Brain microvascular endothelial cell (primary cell): ENCODE data around the gene IL2RG.

Source experiments
- DNase-seq: peaks from one replicate; pipeline ENCODE4 v3.0.0-alpha.2; 2020
- H3K27ac ChIP-seq: fragments of 250-450 bp; sonication (Bioruptor Pico); 2 replicates; pipeline ENCODE4 v1.5.1; 2020; ENCODE audit warnings: mild to moderate bottlenecking, moderate library complexity
- H3K27me3 ChIP-seq: fragments of 250-450 bp; sonication (Bioruptor Pico); replicated peaks from 2 replicates; pipeline ENCODE4 v1.5.1; 2020; ENCODE audit warnings: mild to moderate bottlenecking
- H3K36me3 ChIP-seq: fragments of 250-450 bp; sonication (Bioruptor Pico); replicated peaks from 2 replicates; pipeline ENCODE4 v1.5.1; 2020; ENCODE audit warnings: mild to moderate bottlenecking
- H3K4me3 ChIP-seq: 2 replicates; pipeline ENCODE4 v1.5.1; 2011; ENCODE audit warnings: low read depth, mild to moderate bottlenecking, control low read depth, low read length, moderate library complexity
- CTCF ChIP-seq: IDR thresholded peaks from 2 replicates; pipeline ENCODE4 v1.5.1; 2011; ENCODE audit warnings: low read depth, mild to moderate bottlenecking, moderate library complexity, low read length, control low read depth, inconsistent platforms; ENCODE audit errors: missing control alignments
- in situ Hi-C: cut with HindIII; loops from 2 replicates; pipeline ENCODE4 v1.10.0; 2017; ENCODE audit warnings: low sequenced_read_pairs, low pct_ligation_motif_present

The IL2RG gene

GRCh38 chrX:71111141-71111843, at the start of gene IL2RG:
TSS of gene IL2RG (minus strand) at chrX:71111577. CDS start at chrX:71111539, 38 bp downstream.
- TF ChIP-seq CTCF = no peak
- in situ Hi-C loops = no loop called here

DNA sequence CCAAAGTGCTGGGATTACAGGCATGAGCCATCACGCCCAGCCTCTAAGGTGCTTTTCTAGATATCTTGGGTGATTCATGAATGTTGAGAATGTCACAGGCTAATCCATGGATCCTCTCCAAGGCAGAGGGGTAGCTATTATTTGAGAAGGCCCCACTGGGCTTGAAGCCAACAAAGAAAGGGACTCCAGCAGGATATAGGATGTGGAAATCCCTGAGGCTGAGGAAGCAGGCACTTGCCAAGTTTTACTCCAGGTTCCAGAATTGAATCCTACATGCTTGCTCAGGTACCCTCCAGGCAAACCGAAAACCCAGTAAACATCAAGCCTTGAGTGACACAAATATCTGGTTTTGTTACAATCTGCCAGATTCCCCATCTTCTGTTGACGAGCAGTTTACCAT, 49.1 kb upstream of the IL2RG start:
- H3K36me3 ChIP-seq = no peaks in the 10 kb centered on the region
- no peak overlapping the region for H3K27ac ChIP-seq
- in situ Hi-C loops = no loop called here
- TF ChIP-seq CTCF = no peak
- no peak for DNase-seq
- H3K27me3 ChIP-seq = no peaks in the 10 kb centered on the region
- no peak overlapping the region for H3K4me3 ChIP-seq

More at GRCh38 chrX:71111141-71111843, at the start of gene IL2RG:
- no peak for DNase-seq
- Histone ChIP-seq H3K36me3 (no peaks in the 10 kb centered on the region), H3K4me3 (no peak within 1 kb of the TSS), H3K27me3 (no peaks in the 10 kb centered on the region), H3K27ac (no peak within 1 kb of the TSS)

DNA sequence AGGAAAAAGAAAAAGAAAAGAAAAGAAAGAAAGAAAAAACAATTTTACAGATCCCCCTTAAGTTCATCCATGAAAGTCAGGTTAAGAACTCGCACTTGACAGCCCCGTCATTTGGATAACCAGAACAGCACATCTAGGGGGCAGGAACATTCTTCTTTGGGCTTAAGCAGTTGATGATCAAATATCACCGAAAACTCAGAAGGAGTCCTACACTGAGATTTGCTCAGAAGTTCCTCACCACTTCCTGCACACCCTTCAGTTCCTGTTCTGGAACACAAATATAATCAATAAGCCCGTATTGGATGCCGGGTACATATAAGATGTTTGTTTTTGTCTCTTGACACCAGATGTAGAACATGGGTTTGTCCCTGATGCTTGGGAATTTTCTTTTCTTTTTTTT, 48.0 kb upstream of the IL2RG start:
- TF ChIP-seq CTCF = no peak
- Histone ChIP-seq H3K4me3 (no peak overlapping the region), H3K27me3 (no peaks in the 10 kb centered on the region), H3K36me3 (no peaks in the 10 kb centered on the region), H3K27ac (no peak overlapping the region)
- DNase-seq = no peak
- in situ Hi-C loops = no loop called here

DNA sequence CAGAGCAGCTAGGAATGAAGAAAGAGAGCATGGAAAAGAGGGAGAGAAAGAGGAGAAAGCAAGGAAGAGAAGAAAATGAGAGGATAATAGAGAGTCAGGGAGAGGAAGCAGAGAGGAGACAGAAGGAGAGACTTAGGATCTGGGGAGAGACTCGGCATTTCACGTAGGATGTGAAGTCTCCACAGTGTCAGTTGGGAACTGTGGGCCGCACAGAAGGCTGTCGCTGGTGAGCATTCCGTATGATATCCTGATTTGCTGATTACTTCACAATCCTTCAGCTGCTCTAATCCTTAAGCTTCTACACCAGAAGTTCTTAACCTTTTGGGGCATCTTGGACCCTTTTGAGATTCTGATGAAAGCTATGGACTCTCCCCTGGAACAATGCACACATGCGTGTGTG, 47.2 kb upstream of the IL2RG start:
- no peak for DNase-seq
- Histone ChIP-seq H3K36me3 (no peaks in the 10 kb centered on the region), H3K4me3 (no peak overlapping the region), H3K27me3 (no peaks in the 10 kb centered on the region), H3K27ac (no peak overlapping the region)
- in situ Hi-C loops = no loop called here
- TF ChIP-seq CTCF = no peak

DNA sequence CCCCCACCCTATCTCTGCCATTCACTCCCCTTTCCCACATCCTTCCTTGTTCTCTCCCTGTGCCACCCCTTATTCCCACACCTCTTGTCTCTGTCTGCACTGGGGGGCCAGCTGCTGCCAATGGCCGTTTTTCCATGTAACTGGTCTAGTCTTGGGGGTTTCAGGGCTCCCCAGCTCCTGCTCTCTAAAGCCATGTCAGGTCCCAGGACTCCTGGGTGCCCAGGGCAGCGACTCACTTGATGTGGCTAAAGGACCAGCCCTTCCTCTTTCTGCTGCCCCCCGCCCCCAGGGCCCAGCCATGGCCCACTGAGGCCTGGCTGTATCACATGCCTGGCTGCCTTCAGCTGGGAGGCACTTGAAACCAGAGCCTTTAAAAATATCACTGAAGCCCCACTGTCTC, 43.3 kb upstream of the IL2RG start:
- Histone ChIP-seq H3K4me3 (no peak overlapping the region), H3K36me3 (no peaks in the 10 kb centered on the region), H3K27me3 (no peaks in the 10 kb centered on the region), H3K27ac (no peak overlapping the region)
- no peak for DNase-seq
- no peak for TF ChIP-seq CTCF
- in situ Hi-C loops = no loop called here

DNA sequence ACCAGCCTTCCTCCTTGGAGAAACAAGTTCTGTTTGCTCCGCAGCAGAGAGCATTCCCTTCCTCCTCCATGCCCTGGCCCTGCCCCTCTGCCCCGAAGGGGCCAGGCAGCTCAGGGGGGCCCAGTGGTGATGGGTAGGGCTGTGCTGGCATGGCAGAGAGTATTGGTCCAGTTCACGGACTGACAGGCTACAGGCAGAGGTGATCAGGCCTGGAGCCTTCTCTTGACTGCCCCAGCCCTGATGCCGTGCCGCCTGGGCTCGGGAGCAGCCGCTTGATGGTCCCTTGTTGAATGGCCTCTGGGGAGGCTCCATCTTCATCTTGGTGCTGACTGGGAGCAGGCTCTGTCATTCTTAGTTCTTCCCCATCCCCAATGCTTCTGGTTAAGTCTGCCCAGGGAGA, 42.8 kb upstream of the IL2RG start:
- H3K27me3 ChIP-seq = no peaks in the 10 kb centered on the region
- no peak for TF ChIP-seq CTCF
- no peak for DNase-seq
- in situ Hi-C loops = no loop called here
- H3K4me3 ChIP-seq = no peak overlapping the region
- no peak overlapping the region for H3K27ac ChIP-seq
- no peaks in the 10 kb centered on the region for H3K36me3 ChIP-seq
